ENCODE data around the gene KIF4A. TPM values are rescaled to one million over a fixed set of nuclear protein-coding genes. Genes with fewer than 3 reads are reported as not detected.

The KIF4A gene
- total RNA-seq, 6 experiments from 2014 or later, result 10.7 to 30.2 (median 25.8) TPM

- Mint-ChIP-seq H3K27me3 (ENCODE audit: insufficient read depth) (no peaks in the 10 kb centered on the region), H3K27ac (no peak overlapping the region), H3K36me3 (ENCODE audit: low read depth) (no peaks in the 10 kb centered on the region), H3K4me3 (no peak overlapping the region), H3K9me3 (no peaks in the 10 kb centered on the region), H3K4me1 (ENCODE audit: low read depth) (no peaks in the 10 kb centered on the region)
- DNase-seq, result no peak
- no peak for TF ChIP-seq CTCF (IDR thresholded peaks at IDR 0.05)
Measured at GRCh38 chrX:70423936-70424675, 134.2 kb downstream of the KIF4A start.

GRCh38 chrX:70424801-70425200 is 134.9 kb downstream of the KIF4A start:
- H3K27ac Mint-ChIP-seq, result no peak overlapping the region
- no peak for TF ChIP-seq CTCF (IDR thresholded peaks at IDR 0.05)
- H3K9me3 Mint-ChIP-seq, result no peaks in the 10 kb centered on the region
- no peaks in the 10 kb centered on the region for H3K36me3 Mint-ChIP-seq (ENCODE audit: low read depth)
- H3K4me1 Mint-ChIP-seq (ENCODE audit: low read depth), result no peaks in the 10 kb centered on the region
- DNase-seq, result no peak
- H3K4me3 Mint-ChIP-seq, result no peak overlapping the region
- no peaks in the 10 kb centered on the region for H3K27me3 Mint-ChIP-seq (ENCODE audit: insufficient read depth)

- Mint-ChIP-seq H3K27ac (no peak overlapping the region), H3K4me3 (no peak overlapping the region), H3K27me3 (ENCODE audit: insufficient read depth) (no peaks in the 10 kb centered on the region), H3K9me3 (no peaks in the 10 kb centered on the region), H3K36me3 (ENCODE audit: low read depth) (no peaks in the 10 kb centered on the region), H3K4me1 (ENCODE audit: low read depth) (no peaks in the 10 kb centered on the region)
- TF ChIP-seq CTCF (IDR thresholded peaks at IDR 0.05), result no peak
- no peak for DNase-seq
Measured at GRCh38 chrX:70426286-70427278, 136.7 kb downstream of the KIF4A start.

- DNase-seq, result no peak
- H3K4me1 Mint-ChIP-seq (ENCODE audit: low read depth), result no peaks in the 10 kb centered on the region
- H3K36me3 Mint-ChIP-seq (ENCODE audit: low read depth), result no peaks in the 10 kb centered on the region
- no peaks in the 10 kb centered on the region for H3K27me3 Mint-ChIP-seq (ENCODE audit: insufficient read depth)
- no peaks in the 10 kb centered on the region for H3K9me3 Mint-ChIP-seq
- no peak overlapping the region for H3K4me3 Mint-ChIP-seq
- no peak overlapping the region for H3K27ac Mint-ChIP-seq
- no peak for TF ChIP-seq CTCF (IDR thresholded peaks at IDR 0.05)
Measured at GRCh38 chrX:70427365-70427764, 137.5 kb downstream of the KIF4A start.

- Mint-ChIP-seq H3K36me3 (ENCODE audit: low read depth) (no peaks in the 10 kb centered on the region), H3K9me3 (no peaks in the 10 kb centered on the region)
Measured at GRCh38 chrX:70429759-70430158, 139.9 kb downstream of the KIF4A start.

More at GRCh38 chrX:70429759-70430158, 139.9 kb downstream of the KIF4A start:
- peaks cover 8% of the 10 kb centered on the region; the same call in 1 of the 2 replicates for H3K4me1 Mint-ChIP-seq (ENCODE audit: low read depth)
- no peak for DNase-seq
- no peak for TF ChIP-seq CTCF (IDR thresholded peaks at IDR 0.05)
- no peaks in the 10 kb centered on the region for H3K27me3 Mint-ChIP-seq (ENCODE audit: insufficient read depth)
- no peak overlapping the region for H3K4me3 Mint-ChIP-seq
- no peak overlapping the region for H3K27ac Mint-ChIP-seq
